K562 (cell line): Measurements from ENCODE around the gene B3GNT9. TPM values are rescaled to one million over a fixed set of nuclear protein-coding genes. Genes with fewer than 3 reads are reported as not detected.

ENCODE experiments used
- ATAC-seq: fragments of 200-7000 bp; cut with Tn5 transposase; 3 replicates; pipeline ENCODE4 v1.9.1; 2020; ENCODE audit warnings: moderate library complexity
- BruUV-seq: library from RNA; stranded (reverse); fragments of 400-500 nt; replicated peaks from 2 replicates; lab custom pipeline; 2021; lab: Mats Ljungman, UMichigan
- CTCF ChIA-PET: fragments of 300-600 bp; formaldehyde crosslinking; extraction: SDS; loops from one replicate; lab custom pipeline; 2021; ENCODE audit warnings: low intra/inter-chr PET ratio; lab: Yijun Ruan, JAX
- POLR2A ChIA-PET: fragments of 300-600, 350-650 bp; sonication (Branson Sonifier 250); formaldehyde crosslinking; extraction: SDS; loops from one replicate; lab custom pipeline; 2021; ENCODE audit warnings: antibody characterized with exemption, inconsistent platforms; lab: Yijun Ruan, JAX
- DNase-seq, 4 experiments: peaks; one replicate each; pipeline versions ENCODE4 v3.0.0 to v3.0.0-alpha.2; 2011 to 2018; ENCODE audit warnings: low spot score in 3 of 4, mixed read lengths in 3 of 4; ENCODE audit errors: extremely low read depth in 1 of 4
- FAIRE-seq: peaks from 2 replicates; lab custom pipeline; 2011; peaks lifted over from hg19 to GRCh38; lab: Jason Lieb, UNC
- H2AFZ ChIP-seq: 2 replicates; pipeline ENCODE4 v1.6.0; 2011; ENCODE audit warnings: low read depth, low read length, control low read depth, inconsistent platforms
- H3K27ac ChIP-seq: fragments of 200-600 bp; 3 replicates; pipeline ENCODE4 v1.8.0; 2011; ENCODE audit warnings: low read depth, mild to moderate bottlenecking, control low read depth, inconsistent platforms, low read length, moderate library complexity, mixed read lengths; ENCODE audit errors: extremely low read depth
- H3K27me3 ChIP-seq, 2 experiments: fragments of 300-600 bp in 1 of 2; 2 replicates in 1 of 2; 3 replicates in 1 of 2; pipeline versions ENCODE4 v1.6.0 to v1.8.0; 2011; ENCODE audit warnings: inconsistent platforms in 2 of 2, low read length in 2 of 2, mild to moderate bottlenecking in 1 of 2, mixed read lengths in 1 of 2, moderate library complexity in 1 of 2; ENCODE audit not compliant: control insufficient read depth in 2 of 2, insufficient read depth in 2 of 2
- H3K36me3 ChIP-seq: fragments of 300-600 bp; 3 replicates; pipeline ENCODE4 v1.8.0; 2011; ENCODE audit warnings: mild to moderate bottlenecking, low read length, inconsistent platforms; ENCODE audit not compliant: control insufficient read depth, insufficient read depth
- H3K4me1 ChIP-seq, 2 experiments: fragments of 200-600 bp in 1 of 2; replicated peaks in 1 of 2; 2 replicates in 1 of 2; 3 replicates in 1 of 2; pipeline versions ENCODE4 v1.5.1 to v1.8.0; 2011; ENCODE audit warnings: inconsistent platforms in 2 of 2, low read length in 2 of 2, mild to moderate bottlenecking in 1 of 2, mixed read lengths in 1 of 2, moderate library complexity in 1 of 2; ENCODE audit not compliant: control insufficient read depth in 2 of 2, insufficient read depth in 2 of 2
- H3K4me2 ChIP-seq: 2 replicates; pipeline ENCODE4 v1.6.1; 2011; ENCODE audit warnings: low read length, control low read depth, inconsistent platforms, mixed read lengths; ENCODE audit not compliant: insufficient read depth
- H3K4me3 ChIP-seq: fragments of 200-600 bp; sonication (generic), shearing (Covaris generic); 2 replicates; pipeline ENCODE4 v1.5.1; 2016; ENCODE audit warnings: control low read depth, inconsistent platforms
- H3K79me2 ChIP-seq: fragments of 200-600 bp; 3 replicates; pipeline ENCODE4 v1.8.0; 2011; ENCODE audit warnings: low read length, inconsistent platforms; ENCODE audit not compliant: control insufficient read depth, insufficient read depth
- H3K9ac ChIP-seq, 2 experiments: 2 replicates each; pipeline versions ENCODE4 v1.6.0 to v1.6.1; 2011; ENCODE audit warnings: low read depth in 2 of 2, low read length in 2 of 2, control low read depth in 1 of 2, inconsistent platforms in 1 of 2, mild to moderate bottlenecking in 1 of 2, mixed read lengths in 1 of 2; ENCODE audit not compliant: insufficient read depth in 1 of 2
- H3K9me1 ChIP-seq: one replicate; pipeline ENCODE4 v1.6.0; 2011; ENCODE audit warnings: inconsistent platforms, mild to moderate bottlenecking, low read length, moderate library complexity; ENCODE audit not compliant: control insufficient read depth, insufficient read depth
- H3K9me3 ChIP-seq: replicated peaks from 2 replicates; pipeline ENCODE4 v1.5.1; 2011; ENCODE audit warnings: low read depth, low read length, inconsistent platforms; ENCODE audit not compliant: control insufficient read depth, insufficient read depth
- H4K20me1 ChIP-seq: replicated peaks from 2 replicates; pipeline ENCODE4 v1.6.1; 2011; ENCODE audit warnings: low read length, inconsistent platforms, mixed read lengths; ENCODE audit not compliant: control insufficient read depth, insufficient read depth
- BHLHE40 ChIP-seq: IDR thresholded peaks from 2 replicates; pipeline ENCODE4 v1.6.1; 2011; ENCODE audit warnings: low read length, improper control_type of control experiment
- ETV6 ChIP-seq, 3 experiments: fragments of 150-350 bp in 1 of 3; sonication (generic) in 1 of 3; formaldehyde crosslinking in 1 of 3; IDR thresholded peaks; 2 replicates each; pipeline versions ENCODE4 v1.6.1 to v1.8.0; 2014 to 2022; ENCODE audit warnings: borderline replicate concordance in 2 of 3, low read depth in 2 of 3, antibody characterized with exemption in 1 of 3, low read length in 1 of 3, mild to moderate bottlenecking in 1 of 3, missing genetic modification reagents in 1 of 3
- FOXA3 ChIP-seq, 2 experiments: fragments of 450-650 bp in 1 of 2; sonication (generic) in 1 of 2; formaldehyde crosslinking; IDR thresholded peaks in 1 of 2; conservative IDR thresholded peaks in 1 of 2; 2 replicates each; pipeline versions ENCODE4 v1.4.0 to v1.8.0; 2020 to 2022; ENCODE audit warnings: mild to moderate bottlenecking in 2 of 2, missing genetic modification reagents in 1 of 2
- HMG20A ChIP-seq: fragments of 450-650 bp; formaldehyde crosslinking; conservative IDR thresholded peaks from 2 replicates; pipeline ENCODE4 v1.4.0; 2020; ENCODE audit warnings: mild to moderate bottlenecking, mixed read lengths
- KLF16 ChIP-seq: IDR thresholded peaks from 2 replicates; pipeline ENCODE4 v1.6.1; 2016; ENCODE audit warnings: antibody characterized with exemption
- PHB ChIP-seq: fragments of 250-450 bp; sonication (Bioruptor Pico); IDR thresholded peaks from 2 replicates; pipeline ENCODE4 v1.5.0; 2021
- POLR2AphosphoS2 ChIP-seq: IDR thresholded peaks from 2 replicates; pipeline ENCODE4 v1.6.1; 2012; ENCODE audit warnings: low read length, improper control_type of control experiment
- TAL1 ChIP-seq: fragments of 450-650 bp; IDR thresholded peaks from 2 replicates; pipeline ENCODE4 v1.6.1; 2016; ENCODE audit warnings: mild to moderate bottlenecking
- ZNF121 ChIP-seq: sonication (generic); formaldehyde crosslinking; conservative IDR thresholded peaks from 2 replicates; pipeline ENCODE4 v1.8.0; 2022; ENCODE audit warnings: missing genetic modification reagents
- ZNF395 ChIP-seq: fragments of 200-800 bp; sonication (Bioruptor generic); IDR thresholded peaks from 2 replicates; pipeline ENCODE4 v1.6.1; 2017; ENCODE audit warnings: missing genetic modification characterization, missing compliant biosample characterization
- WGBS: fragments of 100-300 bp; shearing (Covaris generic); methylation state at CpG from one replicate; pipeline ENCODE4 v1.1.6; 2016; ENCODE audit warnings: low coverage, mixed read lengths; ENCODE audit not compliant: insufficient coverage; ENCODE audit errors: missing lambda C conversion rate; 5-methylcytosine and 5-hydroxymethylcytosine counted together
- in situ Hi-C: fragments of 300-500 bp; cut with MboI; formaldehyde crosslinking; loops from 4 replicates; pipeline ENCODE4 v1.15.0; 2018; ENCODE audit warnings: inconsistent platforms, mixed read lengths
- intact Hi-C: fragments of 100-400 bp; cut with micrococcal nuclease; formaldehyde crosslinking; loops from 2 replicates; pipeline ENCODE4 v1.14.2; 2022
- polyA plus RNA-seq, 8 experiments: library from polyadenylated mRNA; depleted of rRNA in 4 of 8; stranded (reverse) in 5 of 8; unstranded in 3 of 8; fragments of >200 nt; fragmentation: Nextera tagmentation in 2 of 8; fragmentation: Illumina TruSeq in 1 of 8; extraction: Ambion mirVana in 2 of 8; extraction: Trizol in 1 of 8; gene quantifications; 2 replicates each; pipeline versions ENCODE4 v1.2.1 to v1.2.3, GENCODE V29; 2011 to 2014; ENCODE audit warnings: inconsistent platforms in 1 of 8, missing spikeins in 1 of 8
- total RNA-seq, 7 experiments: library from RNA; depleted of rRNA in 6 of 7; stranded (reverse); fragments of >200 nt in 6 of 7; fragmentation: Illumina TruSeq in 2 of 7; extraction: Trizol in 2 of 7; gene quantifications; 2 replicates each; pipeline versions ENCODE4 v1.2.1 to v1.2.3, GENCODE V29; 2011 to 2021; ENCODE audit warnings: low replicate concordance in 1 of 7

The B3GNT9 gene
- total and polyA plus RNA-seq, 9 of the 15 experiments (the other 6 are each of a cell fraction or from before 2014, with no cell fraction given): 0.01 to 1.8 (median 1.1) TPM; not detected in 1

- TF ChIP-seq ETV6 (IDR thresholded peaks at IDR 0.05; ENCODE audit: borderline replicate concordance in 1 of 2, low read depth in 2 of 2, low read length in 1 of 2) (no peak), ETV6 (CRISPR knock-in tag; IDR thresholded peaks at IDR 0.05; ENCODE audit: borderline replicate concordance) (no peak), HMG20A (CRISPR knock-in tag) (no peak), ZNF121 (CRISPR knock-in tag) (peak; percentile 65), PHB (no peak), POLR2AphosphoS2 (no peak), FOXA3 (CRISPR knock-in tag; conservative IDR thresholded peaks at IDR 0.05 in 1 of 2, IDR thresholded peaks at IDR 0.05 in 1 of 2) (peak; percentile 27 to 88; a peak in 2 of 4 replicates), TAL1 (peak; percentile 52), BHLHE40 (no peak; the same call in 1 of the 2 replicates)
Measured at GRCh38 chr16:67190448-67191399, 39.9 kb upstream of the B3GNT9 start (continued).

DNA sequence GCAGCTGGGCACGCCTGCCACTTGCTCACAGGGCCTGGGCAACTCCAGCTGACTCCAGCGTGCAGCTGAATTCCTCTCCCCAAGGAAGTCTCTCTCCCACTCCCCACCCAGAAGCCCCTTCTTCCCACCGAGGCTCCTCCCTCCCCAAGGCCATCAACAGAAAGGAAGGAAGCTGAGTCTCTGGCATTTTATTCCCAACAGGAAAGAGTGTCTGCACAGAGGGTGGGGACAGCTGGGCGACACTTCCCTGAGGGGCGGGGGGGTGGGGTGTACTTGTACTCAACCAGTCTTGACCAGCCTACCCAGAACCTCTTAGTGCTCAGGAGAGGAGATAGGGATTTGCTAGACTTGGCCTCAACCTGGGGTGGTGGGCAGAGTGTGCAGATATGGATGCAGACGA lies 39.2 kb upstream of the B3GNT9 start, which contains the start of gene EXOC3L1:
TSS of gene EXOC3L1 (minus strand) at position 96 of the 400 bp plus-strand sequence. CDS start 460 bp downstream, outside the sequence.
- Histone ChIP-seq H3K9me1 (no peaks in the 10 kb centered on the region), H4K20me1 (peaks cover 7% of the 10 kb centered on the region; the same call in 1 of the 2 replicates), H3K27ac (peak within 1 kb of the TSS; percentile 11; the same call in 1 of the 3 replicates), H2AFZ (peak within 1 kb of the TSS; percentile 25), H3K9ac (peak within 1 kb of the TSS; percentile 13 to 63; a peak in 2 of 4 replicates), H3K36me3 (peaks cover 23% of the 10 kb centered on the region), H3K9me3 (no peaks in the 10 kb centered on the region), H3K27me3 (no peaks in the 10 kb centered on the region), H3K4me2 (peak within 1 kb of the TSS; percentile 97), H3K4me1 (peaks cover 42 to 72% of the 10 kb centered on the region in 2 experiments), H3K79me2 (peaks cover 38% of the 10 kb centered on the region), H3K4me3 (no peak within 1 kb of the TSS)
- CTCF ChIA-PET: interaction anchor here (0.7 kb wide), 1 partner anchor 29 kb away, joined by 3 read pairs; no protein-coding TSS in a partner anchor
- POLR2A ChIA-PET: interaction anchor here (0.6 to 1.1 kb wide), 6 partner anchors 13 to 88 kb away, joined by 3 to 4 read pairs (median 4); partner anchors contain the start of genes FBXL8 and TRADD
- 0 out of 2 replicates have a peak, but pooled peaks have one; percentile 33 for TF ChIP-seq ZNF395
- no peak for TF ChIP-seq KLF16
- FAIRE-seq (no peak), DNase-seq (no peak), ATAC-seq (no peak)
- no TSS peak for BruUV-seq
- WGBS: 36% methylated on average over 4 of the region's 6 CpGs
- in situ Hi-C loops (no loop called here), intact Hi-C loops (loop anchor here (5.0 kb wide), 1 partner anchor 37 kb away; the partner anchor contains the start of gene TMEM208)
